22Rv1 (cell line): ENCODE data around the gene ALS2.

Experiments
- CTCF ChIP-seq: fragments of 450-650 bp; IDR thresholded peaks from 2 replicates; pipeline ENCODE4 v1.5.1; 2017; ENCODE audit warnings: mild to moderate bottlenecking
- ZFX ChIP-seq: fragments of 450-650 bp; IDR thresholded peaks from 2 replicates; pipeline ENCODE4 v1.6.1; 2017; ENCODE audit warnings: antibody characterized with exemption, borderline replicate concordance

GRCh38 chr2:201675454-201675853 lies 105.3 kb downstream of the ALS2 start:
- no peak for TF ChIP-seq CTCF
- no peak for TF ChIP-seq ZFX
